Ecto neural progenitor cell (in vitro differentiated cells): ENCODE results near the gene SELENOP.

Experiments
- DNase-seq: peaks from one replicate; pipeline ENCODE4 v3.0.0-alpha.2; 2018; ENCODE audit warnings: low spot score

The SELENOP gene

DNA sequence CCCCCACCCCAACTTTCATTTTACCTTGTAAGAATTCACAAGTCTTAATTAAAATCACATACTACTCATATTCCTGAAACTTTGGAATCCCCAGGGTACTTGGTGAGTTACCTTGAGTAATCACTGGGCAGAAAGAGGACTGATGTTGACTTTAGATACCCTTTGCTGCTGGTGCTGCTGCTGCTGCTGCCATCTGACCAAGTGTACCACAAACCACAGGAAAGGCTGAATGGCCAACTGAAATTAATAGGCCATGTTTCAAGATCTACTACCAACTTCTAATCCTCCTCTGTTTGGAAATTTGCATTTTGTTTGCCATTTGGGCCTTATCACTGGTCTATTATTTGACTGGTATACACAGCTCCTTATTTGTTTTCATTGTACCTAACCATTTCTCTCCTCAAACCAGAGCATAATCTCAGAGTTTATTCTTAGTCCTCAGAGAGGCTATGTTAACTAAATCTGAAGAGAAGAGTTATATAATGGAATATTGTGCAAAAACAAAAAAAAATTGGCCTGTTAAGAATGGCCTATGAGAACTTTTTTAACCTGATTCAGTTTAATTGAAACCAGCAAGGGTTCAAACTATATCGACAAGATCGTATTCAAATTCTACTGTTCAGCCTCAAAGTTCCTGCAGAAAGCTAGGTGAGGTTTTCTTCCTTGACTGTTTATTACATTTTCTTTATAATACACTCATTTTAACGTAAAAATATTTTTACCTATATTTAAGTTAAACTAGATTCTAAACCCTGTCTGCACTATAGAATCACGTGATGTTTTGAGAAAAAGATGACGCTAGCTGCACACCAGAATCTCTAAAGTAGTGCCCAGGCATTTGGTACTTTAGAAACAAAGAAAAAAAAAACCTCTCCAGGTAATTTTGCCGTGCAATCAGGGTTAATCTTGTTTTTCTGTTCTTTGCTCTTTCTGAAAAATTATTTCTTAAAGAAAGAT is 13.1 kb downstream of the SELENOP start:
- DNase-seq: no peak

GRCh38 chr5:42791151-42791550 is 20.5 kb downstream of the SELENOP start:
- DNase-seq: no peak

- no peak for DNase-seq
These were observed 23.8 kb downstream of the SELENOP start for GRCh38 chr5:42787845-42788244.

- no peak for DNase-seq
These were observed 24.6 kb downstream of the SELENOP start for GRCh38 chr5:42787073-42787472.

DNA sequence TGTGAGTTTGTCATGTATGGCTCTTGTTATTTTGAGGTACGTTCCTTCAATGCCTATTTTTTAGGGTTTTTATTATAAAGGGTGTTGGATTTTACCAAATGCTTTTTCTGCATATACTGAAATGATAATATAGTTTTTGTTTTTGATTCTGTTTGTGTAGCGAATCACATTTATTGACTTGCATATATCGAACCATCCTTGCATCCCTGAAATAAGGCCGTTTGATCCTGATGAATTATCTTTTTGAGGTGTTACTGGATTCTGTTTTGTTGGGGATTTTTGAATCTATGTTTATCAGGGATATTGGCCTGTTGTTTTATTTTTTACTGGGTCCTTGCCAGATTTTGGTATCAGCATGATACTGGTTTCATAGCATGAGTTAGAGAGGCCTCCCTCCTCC is 25.9 kb downstream of the SELENOP start:
- no peak for DNase-seq

GRCh38 chr5:42784132-42784531 is 27.6 kb downstream of the SELENOP start:
- no peak for DNase-seq

- DNase-seq: no peak
These were observed 30.1 kb downstream of the SELENOP start for GRCh38 chr5:42781584-42781983.

- DNase-seq: no peak
These were observed 32.6 kb downstream of the SELENOP start for GRCh38 chr5:42779083-42779482.

DNA sequence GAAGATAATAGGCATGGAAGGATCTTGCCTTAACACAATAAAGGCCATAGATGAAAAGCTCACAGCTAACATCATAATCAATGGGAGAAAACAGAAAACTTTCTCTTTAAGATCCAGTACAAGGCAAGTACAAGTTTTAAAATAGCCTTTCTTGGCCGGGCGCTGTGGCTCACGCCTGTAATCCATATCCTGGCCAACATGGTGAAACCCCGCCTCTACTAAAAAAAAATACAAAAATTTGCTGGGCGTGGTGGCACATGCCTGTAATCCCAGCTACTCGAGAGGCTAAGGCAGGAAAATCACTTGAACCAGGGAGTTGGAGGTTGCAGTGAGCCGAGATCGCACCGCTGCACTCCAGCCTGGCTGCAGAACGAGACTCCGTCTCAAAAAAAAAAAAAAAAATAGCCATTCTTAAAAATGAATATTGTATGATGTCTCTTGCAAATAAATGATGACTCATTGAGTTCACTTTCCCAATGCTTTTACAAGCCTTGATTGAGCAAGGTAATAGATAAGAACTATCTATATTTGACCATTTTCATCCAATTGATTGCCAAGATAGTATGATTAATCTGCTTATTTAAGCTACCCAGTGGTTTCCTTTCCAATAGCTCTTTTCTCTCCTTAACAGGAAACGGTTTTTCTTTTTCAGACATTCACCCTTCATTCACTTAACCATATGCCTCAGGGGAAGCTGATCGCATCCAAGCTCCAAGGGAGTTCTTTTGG is 39.3 kb downstream of the SELENOP start:
- no peak for DNase-seq

- DNase-seq: no peak
These were observed 41.7 kb downstream of the SELENOP start for GRCh38 chr5:42770003-42770402.

- no peak for DNase-seq
These were observed 43.6 kb downstream of the SELENOP start for GRCh38 chr5:42768106-42768504.

DNA sequence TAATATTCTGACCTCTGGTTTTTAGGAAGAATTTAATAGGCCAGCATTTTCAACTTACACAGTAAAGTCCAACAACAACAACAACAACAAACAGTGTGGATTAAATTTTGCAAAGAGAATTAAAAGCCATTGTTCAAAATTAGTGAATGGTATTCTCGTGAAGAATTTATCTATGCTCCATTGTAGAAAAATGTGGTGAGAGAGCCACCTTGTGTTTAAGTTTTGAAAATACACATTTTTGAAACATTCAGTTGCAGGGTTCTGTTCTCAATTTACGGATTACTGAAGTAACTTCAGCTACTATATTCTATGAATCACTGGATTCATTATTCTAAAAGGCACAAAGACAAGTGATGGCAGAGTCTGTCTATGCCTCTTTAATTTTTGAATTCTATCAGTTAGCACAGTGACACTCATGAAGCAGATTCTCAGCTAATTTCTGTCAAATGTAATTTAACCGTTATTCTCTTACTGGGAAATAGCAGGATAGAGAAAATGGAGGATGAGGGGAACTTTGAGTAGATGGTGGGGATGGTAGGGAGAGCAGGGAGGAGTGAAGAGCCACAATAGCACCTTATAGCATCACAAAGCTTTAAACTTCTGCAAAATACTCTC is 44.1 kb downstream of the SELENOP start:
- no peak for DNase-seq

GRCh38 chr5:42761791-42762190 is 49.9 kb downstream of the SELENOP start:
- no peak for DNase-seq

DNA sequence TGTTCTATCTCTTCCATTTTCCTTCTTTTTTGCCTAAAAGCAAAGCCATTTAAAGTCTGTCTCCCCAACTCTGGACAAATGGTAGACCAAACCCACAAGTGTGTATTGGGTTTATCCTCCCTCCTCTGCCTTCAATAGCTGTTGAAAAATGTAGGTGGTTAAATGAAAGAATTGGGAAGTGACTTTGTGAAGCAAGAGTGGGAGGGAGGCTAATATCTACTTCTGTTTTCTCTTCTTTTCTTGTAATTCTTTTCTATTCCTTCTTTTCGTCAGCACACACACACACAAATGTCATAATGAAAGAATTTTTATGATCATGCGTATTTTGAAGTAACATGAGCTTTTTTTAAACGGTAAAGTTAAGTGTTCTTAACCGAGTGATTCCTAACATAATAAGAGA is 51.3 kb downstream of the SELENOP start:
- no peak for DNase-seq

DNA sequence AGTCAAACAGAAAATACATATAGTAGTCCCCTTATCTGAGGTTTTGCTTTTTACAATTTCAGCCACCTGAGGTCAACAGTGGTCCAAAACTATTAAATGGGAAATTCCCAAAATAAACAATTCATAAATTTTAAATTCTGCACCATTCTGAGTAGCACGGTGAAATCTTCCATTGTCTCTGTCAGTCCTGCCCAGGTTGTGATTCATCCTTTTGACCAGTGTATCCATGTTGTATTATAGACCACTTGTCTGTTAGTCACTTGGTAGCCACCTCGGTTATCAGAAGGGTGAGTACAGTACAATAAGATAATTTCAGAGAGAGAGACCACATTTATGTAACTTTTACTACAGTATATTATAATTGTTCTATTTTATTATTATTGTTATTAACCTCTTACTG is 52.2 kb downstream of the SELENOP start:
- no peak for DNase-seq

- peak; percentile 81 for DNase-seq
These were observed 54.8 kb downstream of the SELENOP start, which contains the start of gene CCDC152 for GRCh38 chr5:42756606-42757601. Gene CCDC152, plus strand, starts transcription at chr5:42756818. Its CDS starts 2,304 bp downstream, at chr5:42759122.

DNA sequence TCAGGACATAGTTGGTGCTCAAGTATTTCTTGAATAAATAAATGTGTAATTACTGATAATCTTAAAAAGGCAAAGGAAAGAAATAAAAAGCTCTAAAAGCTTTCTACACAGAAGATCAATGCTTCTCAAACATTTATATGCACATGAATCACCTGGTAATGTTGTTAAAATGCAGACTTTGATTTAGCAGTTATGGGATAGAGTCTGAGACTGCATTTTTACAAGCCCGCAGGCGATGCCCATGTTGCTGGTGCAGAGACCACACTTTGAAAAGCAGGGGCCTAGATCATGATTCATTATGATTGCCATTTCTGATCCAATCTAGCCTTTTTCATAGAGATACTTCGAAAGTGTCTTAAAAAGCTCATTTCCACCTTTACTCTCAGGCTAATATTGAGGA is 58.6 kb downstream of the SELENOP start:
- DNase-seq: no peak

DNA sequence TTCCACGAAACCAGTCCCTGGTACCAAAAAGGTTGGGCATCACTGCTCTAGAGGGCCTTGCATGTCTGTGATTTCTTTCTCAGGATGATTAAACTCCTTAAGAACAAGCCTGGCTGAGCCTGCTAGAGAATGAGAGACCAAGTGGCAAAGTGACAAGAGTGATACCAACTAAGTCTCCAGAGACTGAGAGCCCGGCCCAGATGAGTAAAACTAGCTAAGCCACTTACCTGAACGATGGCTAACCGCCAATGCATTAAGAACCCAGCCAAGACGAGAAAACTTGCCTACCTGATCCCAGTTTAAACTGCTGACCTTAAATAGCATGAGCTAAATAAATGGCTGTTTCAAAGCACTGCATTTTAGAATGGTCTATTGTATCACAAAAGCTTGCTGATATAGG is 60.6 kb downstream of the SELENOP start:
- DNase-seq: no peak

GRCh38 chr5:42750507-42750906 is 61.2 kb downstream of the SELENOP start:
- no peak for DNase-seq
